ENCODE measurements around the gene RNF186. TPM values are rescaled to one million over a fixed set of nuclear protein-coding genes. Genes with fewer than 3 reads are reported as not detected.

RNF186 gene
- polyA plus RNA-seq, 1 donor from 2014 or later = not detected

DNA sequence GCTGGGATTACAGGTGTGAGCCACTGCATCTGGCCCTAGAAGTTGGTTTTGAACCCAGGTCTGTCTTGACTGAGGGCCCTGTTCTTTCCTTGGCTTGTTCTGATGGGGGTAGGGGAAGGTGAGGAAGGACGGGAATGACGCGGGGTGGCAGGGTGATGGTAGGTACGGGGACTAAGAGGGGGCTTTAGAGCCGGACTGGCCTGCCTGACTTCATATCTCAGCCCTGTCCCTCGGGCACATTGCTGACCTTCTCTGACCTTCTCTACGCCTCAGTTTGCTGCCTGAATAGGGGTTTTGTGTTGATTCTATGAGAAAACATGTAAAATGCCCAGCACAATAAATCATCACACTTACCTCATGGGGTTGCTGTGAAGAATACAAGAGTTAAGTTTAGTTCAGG is 6.7 kb downstream of the RNF186 start:
- Histone ChIP-seq H3K79me2 (replicated peaks; ENCODE audit: insufficient read depth, low read length) (no peaks in the 10 kb centered on the region), H3F3A (ENCODE audit: insufficient read depth, low read length, poor library complexity, severe bottlenecking) (no peaks in the 10 kb centered on the region), H3K9me3 (ENCODE audit: low read length) (no peaks in the 10 kb centered on the region), H3K36me3 (ENCODE audit: insufficient read depth, low read length) (no peaks in the 10 kb centered on the region), H3K9ac (ENCODE audit: low read length) (no peak overlapping the region), H3K4me2 (ENCODE audit: low read length) (no peak overlapping the region), H3K4me3 (ENCODE audit: low read length) (no peak overlapping the region), H3K9me2 (ENCODE audit: insufficient read depth, low read length) (no peaks in the 10 kb centered on the region), H3K27me3 (ENCODE audit: insufficient read depth, low read depth, low read length) (no peaks in the 10 kb centered on the region), H2AFZ (ENCODE audit: low read depth, low read length) (no peak overlapping the region), H3K27ac (ENCODE audit: low read length) (no peak overlapping the region), H4K20me1 (ENCODE audit: insufficient read depth) (no peaks in the 10 kb centered on the region)
- no peak for TF ChIP-seq RAD21 (conservative IDR thresholded peaks at IDR 0.05)
- no peak for TF ChIP-seq EZH2 (IDR thresholded peaks at IDR 0.05; ENCODE audit: borderline replicate concordance, insufficient read depth, low read length, poor library complexity, severe bottlenecking)
- no peak for TF ChIP-seq TAF1 (IDR thresholded peaks at IDR 0.05; ENCODE audit: low read depth)
- TF ChIP-seq SMC3 (conservative IDR thresholded peaks at IDR 0.05; ENCODE audit: poor library complexity) = no peak
- TF ChIP-seq, protein P1, sequence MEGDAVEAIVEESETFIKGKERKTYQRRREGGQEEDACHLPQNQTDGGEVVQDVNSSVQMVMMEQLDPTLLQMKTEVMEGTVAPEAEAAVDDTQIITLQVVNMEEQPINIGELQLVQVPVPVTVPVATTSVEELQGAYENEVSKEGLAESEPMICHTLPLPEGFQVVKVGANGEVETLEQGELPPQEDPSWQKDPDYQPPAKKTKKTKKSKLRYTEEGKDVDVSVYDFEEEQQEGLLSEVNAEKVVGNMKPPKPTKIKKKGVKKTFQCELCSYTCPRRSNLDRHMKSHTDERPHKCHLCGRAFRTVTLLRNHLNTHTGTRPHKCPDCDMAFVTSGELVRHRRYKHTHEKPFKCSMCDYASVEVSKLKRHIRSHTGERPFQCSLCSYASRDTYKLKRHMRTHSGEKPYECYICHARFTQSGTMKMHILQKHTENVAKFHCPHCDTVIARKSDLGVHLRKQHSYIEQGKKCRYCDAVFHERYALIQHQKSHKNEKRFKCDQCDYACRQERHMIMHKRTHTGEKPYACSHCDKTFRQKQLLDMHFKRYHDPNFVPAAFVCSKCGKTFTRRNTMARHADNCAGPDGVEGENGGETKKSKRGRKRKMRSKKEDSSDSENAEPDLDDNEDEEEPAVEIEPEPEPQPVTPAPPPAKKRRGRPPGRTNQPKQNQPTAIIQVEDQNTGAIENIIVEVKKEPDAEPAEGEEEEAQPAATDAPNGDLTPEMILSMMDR (IDR thresholded peaks at IDR 0.05; ENCODE audit: poor library complexity, severe bottlenecking) = no peak
- TF ChIP-seq, protein P2, sequence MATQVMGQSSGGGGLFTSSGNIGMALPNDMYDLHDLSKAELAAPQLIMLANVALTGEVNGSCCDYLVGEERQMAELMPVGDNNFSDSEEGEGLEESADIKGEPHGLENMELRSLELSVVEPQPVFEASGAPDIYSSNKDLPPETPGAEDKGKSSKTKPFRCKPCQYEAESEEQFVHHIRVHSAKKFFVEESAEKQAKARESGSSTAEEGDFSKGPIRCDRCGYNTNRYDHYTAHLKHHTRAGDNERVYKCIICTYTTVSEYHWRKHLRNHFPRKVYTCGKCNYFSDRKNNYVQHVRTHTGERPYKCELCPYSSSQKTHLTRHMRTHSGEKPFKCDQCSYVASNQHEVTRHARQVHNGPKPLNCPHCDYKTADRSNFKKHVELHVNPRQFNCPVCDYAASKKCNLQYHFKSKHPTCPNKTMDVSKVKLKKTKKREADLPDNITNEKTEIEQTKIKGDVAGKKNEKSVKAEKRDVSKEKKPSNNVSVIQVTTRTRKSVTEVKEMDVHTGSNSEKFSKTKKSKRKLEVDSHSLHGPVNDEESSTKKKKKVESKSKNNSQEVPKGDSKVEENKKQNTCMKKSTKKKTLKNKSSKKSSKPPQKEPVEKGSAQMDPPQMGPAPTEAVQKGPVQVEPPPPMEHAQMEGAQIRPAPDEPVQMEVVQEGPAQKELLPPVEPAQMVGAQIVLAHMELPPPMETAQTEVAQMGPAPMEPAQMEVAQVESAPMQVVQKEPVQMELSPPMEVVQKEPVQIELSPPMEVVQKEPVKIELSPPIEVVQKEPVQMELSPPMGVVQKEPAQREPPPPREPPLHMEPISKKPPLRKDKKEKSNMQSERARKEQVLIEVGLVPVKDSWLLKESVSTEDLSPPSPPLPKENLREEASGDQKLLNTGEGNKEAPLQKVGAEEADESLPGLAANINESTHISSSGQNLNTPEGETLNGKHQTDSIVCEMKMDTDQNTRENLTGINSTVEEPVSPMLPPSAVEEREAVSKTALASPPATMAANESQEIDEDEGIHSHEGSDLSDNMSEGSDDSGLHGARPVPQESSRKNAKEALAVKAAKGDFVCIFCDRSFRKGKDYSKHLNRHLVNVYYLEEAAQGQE (IDR thresholded peaks at IDR 0.05; ENCODE audit: borderline replicate concordance) = no peak
- no peak for TF ChIP-seq EP300 (conservative IDR thresholded peaks at IDR 0.05; ENCODE audit: poor library complexity, severe bottlenecking)
- no peak for TF ChIP-seq POLR2AphosphoS5 (IDR thresholded peaks at IDR 0.05)
- TF ChIP-seq MXI1 (conservative IDR thresholded peaks at IDR 0.05; ENCODE audit: poor library complexity, severe bottlenecking) = no peak

- Histone ChIP-seq H3K79me2 (replicated peaks; ENCODE audit: insufficient read depth, low read length) (no peaks in the 10 kb centered on the region), H2AFZ (ENCODE audit: low read depth, low read length) (no peak overlapping the region), H4K20me1 (ENCODE audit: insufficient read depth) (no peaks in the 10 kb centered on the region), H3K36me3 (ENCODE audit: insufficient read depth, low read length) (no peaks in the 10 kb centered on the region), H3K9me3 (ENCODE audit: low read length) (no peaks in the 10 kb centered on the region), H3K9ac (ENCODE audit: low read length) (no peak overlapping the region), H3F3A (ENCODE audit: insufficient read depth, low read length, poor library complexity, severe bottlenecking) (no peaks in the 10 kb centered on the region), H3K4me2 (ENCODE audit: low read length) (no peak overlapping the region), H3K27ac (ENCODE audit: low read length) (no peak overlapping the region), H3K9me2 (ENCODE audit: insufficient read depth, low read length) (no peaks in the 10 kb centered on the region), H3K4me3 (ENCODE audit: low read length) (no peak overlapping the region), H3K27me3 (ENCODE audit: insufficient read depth, low read depth, low read length) (peaks cover 23% of the 10 kb centered on the region)
- no peak for TF ChIP-seq EZH2 (IDR thresholded peaks at IDR 0.05; ENCODE audit: borderline replicate concordance, insufficient read depth, low read length, poor library complexity, severe bottlenecking)
These were observed 10.2 kb downstream of the RNF186 start for GRCh38 chr1:19804831-19805251.

DNA sequence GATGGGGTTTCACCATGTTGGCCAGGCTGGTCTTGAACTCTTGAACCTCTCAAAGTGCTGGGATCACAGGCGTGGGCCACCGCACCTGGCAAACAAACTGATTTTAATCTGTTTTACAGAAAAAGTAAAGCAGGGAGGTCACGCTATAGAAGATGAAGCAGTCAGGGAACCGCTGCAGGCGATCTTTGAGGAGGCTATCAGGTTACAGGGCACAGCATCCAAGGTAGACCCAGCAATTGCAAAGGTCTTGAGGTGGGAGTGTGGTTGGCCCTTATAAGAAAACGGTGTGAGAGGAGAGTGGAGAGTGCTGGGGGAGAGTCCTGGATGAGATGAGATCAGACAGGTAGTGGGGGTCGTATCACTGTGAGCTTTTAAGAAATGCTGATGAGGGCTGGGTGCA is 12.8 kb downstream of the RNF186 start:
- H3K36me3 ChIP-seq (ENCODE audit: insufficient read depth, low read length) = no peaks in the 10 kb centered on the region
- no peak overlapping the region for H3K4me2 ChIP-seq (ENCODE audit: low read length)
- no peaks in the 10 kb centered on the region for H3K9me2 ChIP-seq (ENCODE audit: insufficient read depth, low read length)
- H3K4me3 ChIP-seq (ENCODE audit: low read length) = no peak overlapping the region
- peaks cover 40% of the 10 kb centered on the region for H3K27me3 ChIP-seq (ENCODE audit: insufficient read depth, low read depth, low read length)
- H3K9ac ChIP-seq (ENCODE audit: low read length) = no peak overlapping the region
- no peak overlapping the region for H2AFZ ChIP-seq (ENCODE audit: low read depth, low read length)
- H3F3A ChIP-seq (ENCODE audit: insufficient read depth, low read length, poor library complexity, severe bottlenecking) = no peaks in the 10 kb centered on the region
- no peak overlapping the region for H3K27ac ChIP-seq (ENCODE audit: low read length)
- no peaks in the 10 kb centered on the region for H3K9me3 ChIP-seq (ENCODE audit: low read length)
- H4K20me1 ChIP-seq (ENCODE audit: insufficient read depth) = no peaks in the 10 kb centered on the region
- no peaks in the 10 kb centered on the region for H3K79me2 ChIP-seq (replicated peaks; ENCODE audit: insufficient read depth, low read length)
- no peak for TF ChIP-seq SMC3 (conservative IDR thresholded peaks at IDR 0.05; ENCODE audit: poor library complexity)
- no peak for TF ChIP-seq EZH2 (IDR thresholded peaks at IDR 0.05; ENCODE audit: borderline replicate concordance, insufficient read depth, low read length, poor library complexity, severe bottlenecking)
- no peak for TF ChIP-seq RAD21 (conservative IDR thresholded peaks at IDR 0.05)
- TF ChIP-seq TAF1 (IDR thresholded peaks at IDR 0.05; ENCODE audit: low read depth) = no peak
- TF ChIP-seq, protein P2 (IDR thresholded peaks at IDR 0.05; ENCODE audit: borderline replicate concordance) = no peak
- no peak for TF ChIP-seq POLR2AphosphoS5 (IDR thresholded peaks at IDR 0.05)
- TF ChIP-seq MXI1 (conservative IDR thresholded peaks at IDR 0.05; ENCODE audit: poor library complexity, severe bottlenecking) = no peak

All from neural cell (in vitro differentiated cells).